HG03378 (cell line): Measurements from ENCODE around the gene MOB4.
A peak's percentile ranks its signal among the peaks of the same experiment; 100 is the strongest.
"Not testable (repeated sequence)": the region's sequence is repeated elsewhere in the genome, so short reads cannot be mapped to it uniquely, and the experiment has no call there.

Experiments used
- ATAC-seq: cut with Tn5 transposase; IDR thresholded peaks from one replicate; pipeline ENCODE4 v1.9.1; 2021; ENCODE audit warnings: mild to moderate bottlenecking, moderate library complexity; ENCODE audit not compliant: unreplicated experiment

Gene MOB4

GRCh38 chr2:197587255-197587654 is 71.4 kb downstream of the MOB4 start:
- ATAC-seq, result not testable (repeated sequence)

GRCh38 chr2:197591339-197592072 is 75.6 kb downstream of the MOB4 start:
- ATAC-seq, result no peak

DNA sequence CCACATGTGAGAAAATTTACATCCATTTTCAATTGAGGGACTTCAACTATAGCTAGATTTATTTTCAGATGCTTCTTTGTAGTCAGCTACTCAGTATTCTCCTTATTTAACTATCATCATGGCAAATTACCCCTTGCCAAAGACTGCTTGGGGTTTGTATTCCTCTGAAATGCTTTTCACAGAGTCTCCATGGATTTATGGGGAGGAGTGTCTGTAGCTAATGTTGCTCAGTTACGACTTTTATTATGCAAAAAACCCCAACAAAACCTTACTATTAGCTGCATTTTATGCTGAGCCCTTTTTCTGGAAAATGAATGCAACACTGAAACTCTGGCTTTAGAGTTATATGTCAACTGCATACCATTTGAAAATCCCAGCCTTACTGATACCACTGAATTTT is 80.9 kb downstream of the MOB4 start:
- ATAC-seq, result no peak

DNA sequence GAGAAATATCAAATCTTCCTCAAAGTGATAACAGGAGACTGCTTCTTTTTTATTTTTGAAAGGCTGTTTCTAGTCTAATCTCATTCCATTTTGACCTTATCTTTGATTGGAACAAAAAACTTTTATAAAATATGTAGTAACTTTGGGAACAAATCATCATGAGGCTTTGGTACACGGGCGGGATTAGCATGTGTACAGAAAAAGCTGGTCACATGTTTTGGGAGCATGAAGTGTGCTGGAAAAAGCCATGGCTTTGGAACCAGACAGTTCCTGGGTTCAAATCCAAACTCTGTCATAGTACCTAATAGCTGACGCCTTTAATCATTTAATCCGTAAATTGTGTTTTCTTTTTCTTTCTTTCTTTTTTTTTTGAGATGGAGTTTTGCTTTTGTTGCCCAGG is 81.3 kb downstream of the MOB4 start:
- ATAC-seq, result no peak

GRCh38 chr2:197598450-197598849 is 82.6 kb downstream of the MOB4 start:
- ATAC-seq, result no peak

DNA sequence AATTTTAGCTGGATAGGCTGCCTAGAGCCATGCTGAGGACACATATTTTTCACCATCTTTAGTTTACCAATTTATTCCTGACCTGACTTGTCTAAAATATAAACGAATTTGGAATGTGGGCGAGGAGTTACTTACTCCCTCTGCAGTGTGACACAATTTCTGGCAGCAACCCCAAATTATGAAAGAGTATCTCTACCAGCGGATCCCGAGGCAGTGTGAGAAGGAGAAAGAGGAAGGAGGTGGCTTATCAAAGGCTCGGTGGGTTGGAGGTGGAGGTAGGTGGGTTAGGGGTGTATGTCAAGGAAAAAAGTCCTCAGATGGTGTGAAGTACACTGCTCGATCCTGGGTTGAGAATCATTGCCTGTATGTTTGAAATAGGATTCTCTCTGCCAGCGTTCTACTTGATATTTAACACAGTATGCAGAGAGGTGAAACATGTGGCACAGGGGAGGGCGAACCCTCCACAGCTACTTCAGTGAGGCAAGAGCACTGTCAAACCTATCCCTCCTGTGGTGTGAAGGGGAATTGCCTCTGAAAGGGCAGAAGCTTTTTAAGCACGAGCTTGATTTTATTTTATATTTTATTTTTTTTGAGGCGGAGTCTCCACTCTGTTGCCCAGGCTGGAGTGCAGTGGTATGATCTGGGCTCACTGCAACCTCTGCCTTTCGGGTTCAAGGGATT is 83.6 kb downstream of the MOB4 start:
- peak; percentile 67 for ATAC-seq

- no peak for ATAC-seq
These were observed 84.4 kb downstream of the MOB4 start for GRCh38 chr2:197600306-197600705.

GRCh38 chr2:197601726-197602125 is 85.9 kb downstream of the MOB4 start:
- no peak for ATAC-seq
